ENCODE data around the gene HUNK.
"Not testable (repeated sequence)": the region's sequence is repeated elsewhere in the genome, so short reads cannot be mapped to it uniquely, and the experiment has no call there.

The HUNK gene

GRCh38 chr21:31871371-31871770 is 1.4 kb upstream of the HUNK start:
- FAIRE-seq = not testable (repeated sequence)

DNA sequence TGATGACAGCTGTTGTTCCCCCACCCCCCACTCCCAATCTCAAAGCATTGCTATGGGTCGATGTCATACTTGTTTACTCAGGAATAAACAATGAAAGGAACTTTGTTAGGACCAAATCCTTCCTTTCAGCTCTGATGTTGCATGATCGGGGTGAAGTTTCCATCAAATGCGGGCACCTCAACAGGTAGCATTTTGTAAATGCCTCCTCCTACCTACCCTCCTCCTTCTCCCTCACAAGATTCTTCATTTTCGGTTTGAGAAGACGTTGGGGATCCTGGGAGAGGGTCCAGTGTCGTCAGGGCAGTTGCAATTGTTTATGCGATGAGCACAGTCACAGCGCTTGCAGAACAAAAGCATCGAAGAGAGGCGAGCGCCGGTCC is 758 bp upstream of the HUNK start:
- no peak for FAIRE-seq

DNA sequence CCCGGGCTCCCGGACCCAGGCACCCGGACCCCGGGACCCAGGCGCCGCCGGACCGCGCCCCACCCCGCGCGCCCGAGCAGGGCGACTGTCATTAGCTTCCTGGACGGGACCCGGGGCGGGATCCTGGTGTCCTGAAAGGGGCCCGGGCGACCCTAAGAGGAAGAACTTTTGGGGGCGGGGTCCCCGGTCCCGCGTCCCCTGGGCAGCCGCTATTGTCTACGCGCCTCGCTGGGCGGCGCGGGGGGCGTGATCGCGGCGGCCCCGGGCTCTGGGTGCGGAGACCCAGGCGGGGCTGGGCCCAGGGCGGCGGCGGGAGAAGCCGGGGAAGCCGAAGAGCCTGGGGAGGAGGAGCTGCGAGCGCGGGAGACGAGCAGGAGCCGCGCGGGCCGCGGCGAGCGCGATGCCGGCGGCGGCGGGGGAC is 465 bp downstream of the HUNK start:
- FAIRE-seq = no peak

GRCh38 chr21:31873696-31874599 is 1.1 kb downstream of the HUNK start:
- no peak for FAIRE-seq

GRCh38 chr21:31874812-31875212 is 2.0 kb downstream of the HUNK start:
- FAIRE-seq = no peak

GRCh38 chr21:31875496-31876015 is 2.7 kb downstream of the HUNK start:
- FAIRE-seq = no peak

- FAIRE-seq = no peak
Measured at GRCh38 chr21:31877463-31877957, 4.7 kb downstream of the HUNK start.

GRCh38 chr21:31878831-31879230 is 6.0 kb downstream of the HUNK start:
- FAIRE-seq = no peak

DNA sequence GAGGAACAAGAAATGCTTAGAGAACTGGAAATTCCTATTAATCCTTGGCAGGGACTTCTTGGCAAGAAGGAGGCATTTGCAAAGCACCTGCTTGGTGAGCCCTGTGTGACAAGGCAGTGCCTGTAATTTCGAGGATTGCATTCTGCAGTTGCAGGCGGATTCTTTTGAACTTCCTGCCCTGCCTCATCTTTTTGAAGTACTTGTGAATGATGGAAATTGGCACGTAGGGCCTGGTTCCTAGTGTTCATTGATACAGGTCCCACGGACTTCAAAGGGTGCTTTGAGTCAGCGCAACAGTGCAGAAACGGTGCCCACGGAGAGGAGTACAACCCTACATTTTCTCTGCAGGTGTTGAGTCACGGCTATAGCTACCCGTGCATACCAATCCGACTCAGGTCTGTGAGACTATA is 6.4 kb downstream of the HUNK start:
- no peak for FAIRE-seq

GRCh38 chr21:31879911-31880310 is 7.1 kb downstream of the HUNK start:
- FAIRE-seq = no peak

DNA sequence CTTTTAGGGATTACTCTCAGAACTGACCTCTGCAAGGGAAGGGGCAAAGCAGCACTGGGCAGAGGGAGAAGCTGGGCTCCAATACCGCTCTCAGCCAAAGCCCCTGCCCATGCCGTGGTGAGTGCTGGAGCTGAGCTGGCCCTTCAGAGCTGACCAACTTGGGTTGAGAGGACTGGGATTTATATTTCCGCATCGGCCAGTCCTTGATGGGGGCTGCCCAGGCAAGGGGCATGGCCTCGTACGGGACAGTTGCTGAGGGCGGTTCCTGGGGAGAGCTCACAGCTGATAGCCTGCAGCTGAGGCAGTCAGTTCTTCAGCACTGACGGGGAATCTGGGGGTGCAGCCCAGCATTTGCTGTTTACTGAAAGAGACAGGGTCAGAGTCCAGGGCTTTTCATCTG is 8.0 kb downstream of the HUNK start:
- FAIRE-seq = no peak

GRCh38 chr21:31882711-31883110 is 9.9 kb downstream of the HUNK start:
- no peak for FAIRE-seq

GRCh38 chr21:31885146-31885545 is 12.3 kb downstream of the HUNK start:
- no peak for FAIRE-seq

DNA sequence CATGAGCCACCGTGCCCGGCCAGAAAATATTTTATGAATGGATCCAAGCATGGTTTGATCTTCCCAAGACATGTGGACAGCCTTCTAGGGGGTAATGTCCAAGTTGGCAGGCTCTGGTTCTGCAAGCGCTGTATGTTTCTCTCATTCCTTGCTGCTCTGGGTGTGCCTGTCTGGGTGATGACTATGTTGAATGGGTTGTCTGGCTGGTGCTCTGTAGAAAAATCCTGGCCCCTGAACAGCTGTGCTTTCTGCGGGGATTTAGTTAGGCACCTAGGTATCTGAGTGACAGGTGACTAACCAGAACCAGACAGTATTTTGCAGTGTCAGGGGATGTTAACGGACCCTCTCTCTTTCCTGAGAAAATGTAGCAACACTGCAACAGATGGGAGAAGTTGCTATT is 14.1 kb downstream of the HUNK start:
- no peak for FAIRE-seq

DNA sequence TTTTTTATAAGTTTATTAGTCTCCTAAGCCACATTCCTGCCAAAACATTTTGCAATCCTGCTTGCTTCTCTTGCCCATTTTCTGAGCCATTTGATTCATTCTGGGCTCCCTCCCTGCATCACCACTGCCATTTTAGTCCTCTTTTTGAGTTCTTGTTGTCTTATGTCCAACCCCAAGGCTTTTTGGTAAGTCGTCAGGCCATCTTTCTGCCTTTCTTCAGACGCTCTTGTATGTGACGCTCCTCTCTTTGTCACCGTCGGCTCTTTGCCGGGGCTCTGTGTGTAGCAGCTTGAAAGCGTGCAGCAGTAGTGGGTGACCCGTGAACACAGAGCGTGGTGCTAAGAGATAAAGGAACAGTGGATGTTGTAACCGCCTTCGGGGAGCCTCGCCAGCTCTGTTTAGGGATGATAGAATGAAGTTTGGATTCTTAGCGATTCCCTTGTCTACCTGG is 14.6 kb downstream of the HUNK start:
- FAIRE-seq = no peak

GRCh38 chr21:31888936-31889371 is 16.1 kb downstream of the HUNK start:
- FAIRE-seq = no peak

- no peak for FAIRE-seq
Measured at GRCh38 chr21:31889460-31889859, 16.6 kb downstream of the HUNK start.

GRCh38 chr21:31892686-31893085 is 19.9 kb downstream of the HUNK start:
- FAIRE-seq = no peak

- FAIRE-seq = no peak
Measured at GRCh38 chr21:31893851-31894415, 21.1 kb downstream of the HUNK start.

DNA sequence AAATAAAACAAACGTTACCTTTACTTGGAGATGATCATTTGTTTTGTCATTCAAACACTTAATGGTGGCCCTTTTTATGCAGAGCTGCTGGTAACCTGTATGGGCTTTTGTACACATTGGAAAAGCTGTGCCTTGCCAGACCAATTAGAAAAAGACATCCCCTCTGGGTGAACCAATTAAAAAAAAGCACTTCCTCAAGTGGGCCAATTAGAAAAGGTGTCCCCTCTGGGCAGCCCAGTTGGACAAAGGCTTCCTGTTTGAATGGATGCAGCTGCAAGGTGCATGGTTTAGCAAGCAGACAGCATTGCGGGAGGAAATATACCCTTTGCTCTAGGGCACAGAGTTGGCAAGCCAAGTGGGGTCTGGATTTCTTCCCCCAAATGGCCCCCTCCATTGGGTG is 21.6 kb downstream of the HUNK start:
- no peak for FAIRE-seq

DNA sequence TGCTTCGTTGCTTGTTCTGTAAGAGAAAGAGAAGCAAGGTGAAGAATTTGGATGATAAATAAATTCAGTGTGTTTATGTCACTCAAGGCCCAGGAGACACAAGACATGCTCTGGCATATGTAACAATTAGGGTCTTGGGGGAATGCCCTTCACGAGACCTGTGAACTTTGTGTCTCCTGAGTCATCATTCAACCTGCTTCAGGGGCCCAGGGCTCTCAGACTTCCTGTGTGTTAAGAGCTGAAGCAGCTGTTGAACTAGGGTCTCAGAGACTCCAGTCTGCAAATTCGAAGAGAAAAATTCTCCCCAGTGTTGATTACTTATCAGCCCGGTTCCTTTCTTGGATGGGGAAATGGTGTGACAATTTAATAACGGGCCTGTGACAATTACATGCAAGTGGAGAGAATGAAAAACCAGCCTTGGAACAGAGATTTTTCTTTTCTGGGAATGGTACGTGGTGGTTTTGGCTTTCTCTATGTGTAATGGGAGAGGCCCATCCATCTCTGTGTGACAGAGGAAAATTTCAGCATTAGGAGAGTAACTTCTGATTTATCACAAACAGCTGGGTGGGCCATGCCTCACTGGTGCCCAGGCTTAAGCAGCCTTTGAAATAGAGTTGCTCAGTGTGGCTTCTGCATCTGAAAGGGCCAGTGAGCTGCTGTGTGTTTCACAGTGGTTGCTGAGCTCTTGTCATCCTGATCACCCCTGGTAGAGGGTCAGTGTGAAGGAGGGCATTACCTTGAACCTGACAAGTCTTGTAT is 22.4 kb downstream of the HUNK start:
- FAIRE-seq = no peak

GRCh38 chr21:31896019-31896418 is 23.2 kb downstream of the HUNK start:
- no peak for FAIRE-seq

- FAIRE-seq = no peak
Measured at GRCh38 chr21:31897311-31897710, 24.5 kb downstream of the HUNK start.
